Activated T-cell treated with anti-CD3 and anti-CD28 coated beads, Interleukin-2, amount 50 U/mL, for 72 hours (primary cell): ENCODE data around the gene RASA2. TPM values are rescaled to one million over a fixed set of nuclear protein-coding genes. Genes with fewer than 3 reads are reported as not detected.
"Not testable (repeated sequence)": the region's sequence is repeated elsewhere in the genome, so short reads cannot be mapped to it uniquely, and the experiment has no call there.

ENCODE experiments used
- ATAC-seq, 2 donors: fragments of 150-1000 bp; cut with Tn5 transposase; replicated peaks in 1 of 2; 2 replicates each; pipeline ENCODE4 v1.10.0; 2021; ENCODE audit warnings: moderate library complexity in 2 of 2, mild to moderate bottlenecking in 1 of 2
- DNase-seq, 2 donors: peaks; one replicate each; pipeline ENCODE4 v3.0.0; 2021 to 2022; ENCODE audit warnings: mixed read lengths in 1 of 2
- H3K27ac Mint-ChIP-seq: one replicate; pipeline ENCODE4 v1.8.0; 2022; ENCODE audit warnings: mild to moderate bottlenecking, moderate library complexity, mixed read lengths
- H3K27me3 Mint-ChIP-seq: one replicate; pipeline ENCODE4 v1.8.0; 2022; ENCODE audit warnings: low read depth, mixed read lengths
- H3K36me3 Mint-ChIP-seq, 2 donors: one replicate each; pipeline ENCODE4 v1.8.0; 2022; ENCODE audit warnings: mixed read lengths in 2 of 2, mild to moderate bottlenecking in 1 of 2; ENCODE audit not compliant: insufficient read depth in 2 of 2
- H3K4me1 Mint-ChIP-seq: one replicate; pipeline ENCODE4 v1.8.0; 2022; ENCODE audit warnings: low read depth, mixed read lengths
- H3K4me3 Mint-ChIP-seq, 2 donors: one replicate each; pipeline ENCODE4 v1.8.0; 2022; ENCODE audit warnings: mild to moderate bottlenecking in 2 of 2, mixed read lengths in 2 of 2, moderate library complexity in 2 of 2
- H3K9me3 Mint-ChIP-seq, 2 donors: one replicate each; pipeline ENCODE4 v1.8.0; 2022; ENCODE audit warnings: mixed read lengths in 2 of 2
- total RNA-seq, 2 donors: library from RNA; stranded (reverse); gene quantifications; one replicate each; pipeline ENCODE4 v1.2.3, GENCODE V29; 2022

RASA2 gene
- total RNA-seq, 2 donors from 2014 or later, result 34.4 to 37.3 TPM

DNA sequence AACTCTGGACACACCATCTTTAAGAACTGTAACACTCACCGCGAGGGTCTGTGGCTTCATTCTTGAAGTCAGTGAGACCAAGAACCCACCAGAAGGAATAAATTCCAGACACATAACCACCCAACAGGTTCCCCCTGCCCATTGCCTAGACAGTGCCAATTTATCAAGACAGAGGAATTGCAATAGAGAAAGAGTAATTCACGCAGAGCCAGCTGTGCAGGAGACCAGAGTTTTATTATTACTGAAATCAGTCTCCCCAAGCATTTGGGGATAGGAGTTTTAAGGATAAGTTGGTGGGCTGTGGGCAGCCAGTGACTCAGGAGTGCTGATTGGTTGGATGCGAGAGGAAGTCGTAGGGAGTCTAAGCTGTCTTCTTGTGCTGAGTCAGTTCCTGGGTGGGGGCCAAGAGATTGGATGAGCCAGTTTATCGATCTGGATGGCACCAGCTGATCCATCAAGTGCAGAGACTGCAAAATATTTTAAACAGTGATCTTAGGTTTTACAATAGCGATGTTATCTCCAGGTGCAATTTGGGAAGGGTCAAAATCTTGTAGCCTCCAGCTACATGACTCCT is 142.1 kb downstream of the RASA2 start:
- H3K36me3 Mint-ChIP-seq, ATAC-seq, DNase-seq, H3K27me3 Mint-ChIP-seq, H3K9me3 Mint-ChIP-seq, H3K27ac Mint-ChIP-seq, H3K4me3 Mint-ChIP-seq, H3K4me1 Mint-ChIP-seq: not testable (repeated sequence)

DNA sequence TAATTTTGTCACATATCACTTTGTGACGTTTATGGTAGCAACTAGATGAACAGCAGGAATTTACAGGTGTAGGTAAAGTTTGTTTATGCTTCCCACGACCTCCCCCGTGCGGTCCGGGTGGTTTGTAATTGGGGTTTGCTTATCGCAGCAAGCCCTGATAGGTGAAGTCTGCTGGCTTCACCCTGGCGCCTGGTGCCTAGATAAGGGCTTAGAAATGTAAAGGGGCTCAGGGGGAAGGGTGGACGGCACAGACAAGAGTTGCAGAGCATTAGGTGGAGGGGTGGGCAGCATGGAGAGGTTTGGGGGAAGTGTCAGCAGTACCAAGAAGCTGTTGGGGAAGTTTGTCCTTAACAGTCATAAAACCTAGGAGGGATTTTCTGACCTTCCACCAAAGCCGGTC is 143.1 kb downstream of the RASA2 start:
- Mint-ChIP-seq H3K4me3 (no peak overlapping the region), H3K36me3 (peaks cover 0 to 4% of the 10 kb centered on the region in 2 donors), H3K4me1 (no peaks in the 10 kb centered on the region), H3K27ac (no peak overlapping the region), H3K9me3 (peaks cover 0 to 10% of the 10 kb centered on the region in 2 donors), H3K27me3 (no peaks in the 10 kb centered on the region)
- DNase-seq (no peak), ATAC-seq (no peak)

DNA sequence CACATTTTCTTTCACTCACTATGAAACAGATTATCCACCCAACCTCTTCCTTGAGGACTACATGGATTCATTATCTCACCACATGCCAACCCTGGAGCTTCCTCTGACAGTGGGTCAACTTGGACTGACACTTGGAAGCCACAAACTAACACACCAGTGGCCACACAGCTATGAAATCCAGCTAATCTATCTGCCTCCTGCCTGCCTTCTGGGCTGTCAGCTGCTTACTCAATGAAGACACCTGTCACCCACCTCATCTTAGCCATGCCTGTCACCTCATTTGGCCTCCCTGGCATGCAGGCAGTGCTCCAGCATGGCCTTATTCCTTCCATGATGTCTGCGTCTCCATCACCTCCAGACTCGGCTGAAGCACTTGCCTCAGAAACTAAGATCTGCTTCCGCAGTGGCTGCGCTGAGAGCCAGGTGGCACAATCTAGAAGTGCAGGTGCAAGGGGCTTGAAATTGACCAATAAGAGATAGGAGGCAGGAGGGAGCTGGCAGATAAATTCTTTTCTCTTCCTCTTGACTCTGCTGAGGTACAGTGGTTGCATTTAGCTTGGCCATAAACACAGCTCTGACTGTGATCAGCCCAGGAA is 146.1 kb downstream of the RASA2 start:
- H3K36me3 Mint-ChIP-seq, result peaks cover 0 to 4% of the 10 kb centered on the region in 2 donors
- H3K4me1 Mint-ChIP-seq, result no peaks in the 10 kb centered on the region
- H3K27ac Mint-ChIP-seq, result no peak overlapping the region
- H3K9me3 Mint-ChIP-seq, result peaks cover 0 to 10% of the 10 kb centered on the region in 2 donors
- H3K4me3 Mint-ChIP-seq, result no peak overlapping the region
- no peaks in the 10 kb centered on the region for H3K27me3 Mint-ChIP-seq
- ATAC-seq (no peak), DNase-seq (no peak)

DNA sequence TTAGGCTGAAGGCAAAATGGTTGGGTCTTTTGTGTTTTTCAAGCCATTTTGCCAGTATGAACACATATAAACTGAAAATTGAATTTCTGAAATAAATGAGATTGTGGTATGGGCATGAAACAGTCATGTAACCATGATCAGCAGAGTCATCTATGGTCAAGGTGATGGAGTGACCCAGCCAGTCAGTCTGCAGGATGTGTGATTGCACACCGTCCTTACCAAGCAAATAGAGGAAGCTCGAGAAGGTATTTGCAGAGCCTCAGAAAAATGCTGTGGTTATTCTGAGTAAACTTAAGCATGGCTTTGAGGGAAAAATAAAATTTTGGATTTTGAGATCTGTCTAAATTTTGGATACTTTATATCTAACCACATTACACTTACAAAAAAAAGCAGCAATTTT is 155.4 kb downstream of the RASA2 start:
- no peak overlapping the region for H3K4me3 Mint-ChIP-seq
- H3K4me1 Mint-ChIP-seq, result no peaks in the 10 kb centered on the region
- H3K36me3 Mint-ChIP-seq, result no peaks in the 10 kb centered on the region
- H3K27me3 Mint-ChIP-seq, result no peaks in the 10 kb centered on the region
- no peak overlapping the region for H3K27ac Mint-ChIP-seq
- no peak for DNase-seq
- H3K9me3 Mint-ChIP-seq, result no peaks in the 10 kb centered on the region
- ATAC-seq, result no peak

DNA sequence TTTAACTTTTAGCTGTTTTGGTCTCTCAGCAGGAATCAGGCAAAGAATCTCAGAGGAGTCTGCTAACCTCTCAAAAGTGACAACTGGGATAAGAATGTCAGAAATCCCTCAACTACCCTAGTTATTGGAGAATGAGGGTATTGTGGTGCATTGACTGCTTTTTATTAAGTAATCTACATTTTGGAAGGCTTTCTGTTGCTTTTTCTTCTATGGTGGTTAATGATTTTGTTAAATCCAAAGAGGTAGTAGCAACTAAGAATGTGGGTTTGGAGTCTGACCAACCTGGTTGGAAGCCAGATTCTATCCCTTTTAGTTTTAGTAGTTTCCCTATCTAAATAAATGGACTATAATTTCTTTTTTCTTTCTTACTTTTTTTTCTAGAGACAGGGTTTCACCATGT is 156.6 kb downstream of the RASA2 start:
- ATAC-seq, result no peak
- H3K4me3 Mint-ChIP-seq, result no peak overlapping the region
- H3K27ac Mint-ChIP-seq, result no peak overlapping the region
- H3K27me3 Mint-ChIP-seq, result no peaks in the 10 kb centered on the region
- DNase-seq, result no peak
- H3K9me3 Mint-ChIP-seq, result no peaks in the 10 kb centered on the region
- no peaks in the 10 kb centered on the region for H3K36me3 Mint-ChIP-seq
- H3K4me1 Mint-ChIP-seq, result no peaks in the 10 kb centered on the region

DNA sequence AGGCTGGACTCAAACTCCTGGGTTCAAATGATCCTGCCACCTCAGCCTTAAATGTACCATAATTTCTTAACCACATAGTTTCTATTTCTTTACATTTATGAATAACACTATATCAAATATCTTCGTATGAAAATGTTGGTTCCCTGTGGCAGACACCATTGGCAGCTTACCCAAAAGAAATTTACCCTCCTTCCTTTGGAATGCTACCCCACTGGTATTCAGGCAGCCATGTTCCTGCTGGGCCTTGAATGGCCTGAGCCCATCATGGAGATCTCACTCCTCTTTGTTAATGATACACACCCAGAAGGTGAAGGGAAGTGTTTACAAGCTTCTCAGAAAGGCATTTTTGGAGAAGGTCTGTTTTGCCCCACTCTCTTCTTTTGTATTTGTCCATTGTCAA is 157.0 kb downstream of the RASA2 start:
- Mint-ChIP-seq H3K36me3 (no peaks in the 10 kb centered on the region), H3K27me3 (no peaks in the 10 kb centered on the region), H3K9me3 (no peaks in the 10 kb centered on the region), H3K4me1 (no peaks in the 10 kb centered on the region), H3K4me3 (no peak overlapping the region), H3K27ac (no peak overlapping the region)
- no peak for ATAC-seq
- DNase-seq, result no peak

DNA sequence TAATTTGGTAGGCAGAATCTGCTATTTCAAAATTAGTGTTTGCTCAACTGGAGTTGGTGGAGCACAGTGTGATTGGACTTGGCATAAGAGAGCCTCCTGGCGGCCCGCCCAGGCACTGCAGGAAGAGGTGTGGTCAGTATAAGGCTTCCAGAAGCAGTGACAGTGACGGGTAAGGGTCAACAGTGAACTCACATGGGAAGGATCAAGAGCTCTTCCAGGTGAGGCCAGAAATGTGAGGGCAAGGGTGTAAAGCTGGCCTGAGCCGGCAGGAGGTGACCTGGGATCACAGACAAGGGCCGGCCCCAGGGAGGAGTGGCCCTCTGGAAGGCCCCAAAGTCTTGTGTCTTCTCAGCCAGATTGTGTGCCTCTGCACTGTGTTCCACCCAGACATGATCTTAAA is 158.1 kb downstream of the RASA2 start:
- no peaks in the 10 kb centered on the region for H3K27me3 Mint-ChIP-seq
- H3K36me3 Mint-ChIP-seq, result no peaks in the 10 kb centered on the region
- no peak overlapping the region for H3K4me3 Mint-ChIP-seq
- H3K4me1 Mint-ChIP-seq, result no peaks in the 10 kb centered on the region
- DNase-seq (peak; percentile 74 to 85), ATAC-seq (peak; percentile 81 to 92)
- no peak overlapping the region for H3K27ac Mint-ChIP-seq
- H3K9me3 Mint-ChIP-seq, result no peaks in the 10 kb centered on the region

DNA sequence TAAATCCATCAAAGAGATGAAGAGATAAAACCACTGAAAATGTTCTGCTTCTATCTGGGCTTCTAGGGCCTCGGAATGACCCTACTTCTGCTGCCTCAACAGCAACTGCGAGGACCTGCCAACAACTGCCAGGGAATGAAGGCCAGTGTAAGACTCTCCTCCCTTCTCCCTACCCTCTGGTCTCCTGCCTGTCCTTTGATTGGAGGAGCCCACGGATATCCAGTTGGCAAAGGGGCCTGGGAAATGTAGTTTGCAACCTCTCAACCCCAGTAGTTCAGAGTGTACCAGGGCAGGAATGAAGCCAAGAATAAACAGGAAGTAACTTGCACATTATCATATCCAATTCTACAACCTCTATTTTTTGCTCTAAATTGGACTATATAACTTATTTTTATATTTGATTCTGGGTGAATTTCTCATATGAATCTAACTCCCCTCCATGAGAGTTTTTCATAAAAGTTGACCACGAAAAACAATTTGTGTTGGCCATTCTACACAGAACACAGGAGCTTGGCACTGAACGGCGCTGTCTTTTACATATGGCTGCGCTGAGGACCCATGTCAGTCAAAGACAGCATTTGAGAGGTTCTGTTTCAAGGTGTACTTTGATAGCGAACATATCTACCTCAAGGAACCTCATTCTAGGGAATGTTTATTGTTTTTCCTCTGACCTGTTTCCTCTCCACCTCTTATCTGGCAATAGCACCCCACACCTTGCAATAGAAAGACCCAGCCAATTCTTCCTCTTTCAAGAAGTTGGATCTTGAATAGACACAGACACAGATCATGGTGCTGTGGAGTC is 160.1 kb downstream of the RASA2 start:
- no peaks in the 10 kb centered on the region for H3K36me3 Mint-ChIP-seq
- H3K4me1 Mint-ChIP-seq, result no peaks in the 10 kb centered on the region
- H3K27me3 Mint-ChIP-seq, result no peaks in the 10 kb centered on the region
- peak in 1 of 2 donors; percentile 32 for ATAC-seq
- no peak overlapping the region for H3K27ac Mint-ChIP-seq
- no peak for DNase-seq
- H3K9me3 Mint-ChIP-seq, result no peaks in the 10 kb centered on the region
- no peak overlapping the region for H3K4me3 Mint-ChIP-seq

DNA sequence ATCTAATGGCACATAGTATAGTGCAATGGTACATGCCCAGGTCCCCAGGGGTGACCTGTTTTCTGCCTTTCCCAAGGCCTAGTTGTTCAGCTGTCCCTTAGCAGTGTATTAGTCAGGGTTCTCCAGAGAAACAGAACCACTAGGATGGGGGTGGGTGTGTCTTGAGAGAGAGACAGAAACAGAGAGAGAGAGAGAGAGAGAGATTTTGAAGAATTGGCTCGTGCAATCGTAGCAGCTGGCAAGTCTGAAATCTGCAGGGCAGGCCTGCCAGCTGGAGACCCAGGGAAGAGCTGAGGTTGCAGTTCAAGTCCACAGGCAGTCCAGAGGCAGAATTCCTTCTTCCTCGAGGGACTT is 160.7 kb downstream of the RASA2 start:
- no peaks in the 10 kb centered on the region for H3K27me3 Mint-ChIP-seq
- ATAC-seq, result no peak

DNA sequence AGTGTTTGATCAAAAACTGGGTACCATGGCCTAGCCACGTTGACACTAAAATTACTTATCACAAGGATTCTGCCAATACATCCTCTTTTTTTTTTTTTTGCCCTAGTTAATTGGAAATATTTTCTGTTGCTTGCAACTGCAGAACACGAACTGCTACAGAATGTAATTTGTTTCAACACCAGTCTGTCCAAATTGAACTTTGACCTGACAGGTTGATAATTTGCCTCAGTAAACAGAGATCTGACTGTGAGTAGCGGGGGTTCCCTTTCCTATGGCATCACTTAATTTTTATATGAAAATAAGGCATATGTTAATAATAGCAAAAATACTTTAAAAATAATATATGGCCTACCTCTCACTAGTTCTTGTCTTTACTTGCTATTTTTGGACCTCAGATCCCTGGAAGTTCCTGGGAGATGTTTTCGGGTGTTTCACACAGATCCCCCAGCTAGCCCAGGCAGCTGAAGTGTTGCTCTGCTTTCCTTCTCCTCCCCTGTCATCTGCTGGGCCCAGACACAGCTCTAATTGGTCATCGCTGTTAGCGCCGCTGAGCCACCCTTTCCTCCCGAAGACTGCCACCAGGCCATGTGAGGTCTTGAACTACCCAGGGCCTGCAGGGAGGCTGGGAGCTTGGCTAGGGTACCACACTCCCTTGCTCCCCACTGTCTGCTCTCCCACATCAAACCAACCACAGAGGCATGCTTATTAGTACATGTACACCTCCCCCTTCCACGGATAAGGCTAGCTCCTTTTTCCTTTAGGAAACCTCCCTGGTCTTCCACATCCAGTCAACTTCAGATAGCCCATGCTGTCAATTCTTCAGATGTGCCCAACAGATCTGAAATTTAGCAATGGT is 161.5 kb downstream of the RASA2 start:
- Mint-ChIP-seq H3K4me3 (no peak overlapping the region), H3K27ac (no peak overlapping the region), H3K36me3 (no peaks in the 10 kb centered on the region), H3K9me3 (no peaks in the 10 kb centered on the region), H3K4me1 (no peaks in the 10 kb centered on the region), H3K27me3 (no peaks in the 10 kb centered on the region)
- no peak for ATAC-seq
- no peak for DNase-seq

More for the DNA sequence above, 160.7 kb downstream of the RASA2 start:
- no peaks in the 10 kb centered on the region for H3K36me3 Mint-ChIP-seq
- no peak overlapping the region for H3K4me3 Mint-ChIP-seq
- H3K27ac Mint-ChIP-seq, result no peak overlapping the region
- no peak for DNase-seq
- no peaks in the 10 kb centered on the region for H3K9me3 Mint-ChIP-seq
- no peaks in the 10 kb centered on the region for H3K4me1 Mint-ChIP-seq

DNA sequence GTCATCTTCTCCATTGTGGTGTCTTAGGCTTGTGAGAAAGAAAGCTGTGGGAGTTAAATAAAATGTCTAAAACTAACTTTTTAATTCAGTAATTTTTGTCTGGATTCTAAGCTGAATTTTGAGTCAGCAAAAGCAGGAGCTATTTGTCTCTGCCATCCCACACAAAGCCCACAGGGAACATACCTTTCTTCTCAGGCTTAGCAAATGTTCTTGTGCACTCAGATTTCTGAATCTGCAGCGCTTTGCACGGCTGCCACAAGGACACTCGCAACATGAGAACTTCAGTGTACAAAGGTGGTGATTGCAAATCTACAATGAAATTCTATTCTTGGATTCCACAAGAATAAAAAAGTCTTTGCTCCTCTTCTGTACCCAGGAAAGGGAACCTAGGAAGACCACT is 163.0 kb downstream of the RASA2 start:
- Mint-ChIP-seq H3K4me1 (no peaks in the 10 kb centered on the region), H3K36me3 (no peaks in the 10 kb centered on the region), H3K9me3 (no peaks in the 10 kb centered on the region), H3K27me3 (no peaks in the 10 kb centered on the region), H3K4me3 (no peak overlapping the region), H3K27ac (no peak overlapping the region)
- no peak for ATAC-seq
- no peak for DNase-seq

DNA sequence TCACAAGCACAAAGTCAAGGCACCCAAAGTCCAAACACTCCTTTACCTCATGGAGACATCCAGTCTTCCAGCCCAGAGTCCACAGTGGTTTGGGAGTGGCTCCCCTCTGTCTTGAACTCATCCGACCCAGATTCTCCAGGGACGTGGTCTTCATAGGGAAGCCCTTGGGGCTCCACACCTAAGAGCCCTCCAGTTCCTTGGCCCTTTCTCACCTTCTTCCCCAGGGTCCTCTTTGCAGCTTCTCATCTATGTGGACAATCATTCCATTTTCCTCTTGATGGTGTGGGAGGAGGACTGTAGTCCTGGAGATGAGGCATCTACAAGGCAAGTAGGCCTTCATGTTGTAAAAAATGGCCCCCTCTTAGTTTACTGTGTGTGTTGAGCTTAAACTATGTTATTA is 164.0 kb downstream of the RASA2 start:
- H3K4me3 Mint-ChIP-seq, result no peak overlapping the region
- H3K4me1 Mint-ChIP-seq, result no peaks in the 10 kb centered on the region
- H3K9me3 Mint-ChIP-seq, result peaks cover 0 to 1% of the 10 kb centered on the region in 2 donors
- DNase-seq (no peak), ATAC-seq (no peak)
- H3K27ac Mint-ChIP-seq, result no peak overlapping the region
- no peaks in the 10 kb centered on the region for H3K27me3 Mint-ChIP-seq
- no peaks in the 10 kb centered on the region for H3K36me3 Mint-ChIP-seq

DNA sequence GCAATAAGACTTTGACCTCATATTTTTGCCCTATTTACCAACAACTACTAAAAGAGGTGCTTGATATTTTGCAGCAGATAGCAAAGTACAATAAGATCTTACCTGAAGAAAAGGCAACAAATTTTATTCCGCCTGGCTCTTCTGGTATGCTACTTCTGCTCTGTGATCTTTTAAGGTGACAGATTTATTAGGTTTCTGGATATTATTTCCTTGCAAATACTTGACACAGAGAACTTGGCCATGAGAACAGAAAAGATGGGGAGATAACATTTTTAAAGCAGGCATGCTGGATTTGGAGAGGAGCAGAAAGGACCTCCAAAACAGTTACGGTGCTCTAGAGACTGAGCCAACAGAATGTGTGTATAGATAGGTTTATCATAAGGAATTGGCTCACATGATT is 164.6 kb downstream of the RASA2 start:
- H3K4me1 Mint-ChIP-seq, result no peaks in the 10 kb centered on the region
- ATAC-seq, result no peak
- no peak for DNase-seq
- no peaks in the 10 kb centered on the region for H3K27me3 Mint-ChIP-seq
- H3K4me3 Mint-ChIP-seq, result no peak overlapping the region
- H3K36me3 Mint-ChIP-seq, result no peaks in the 10 kb centered on the region
- peaks cover 0 to 1% of the 10 kb centered on the region in 2 donors for H3K9me3 Mint-ChIP-seq
- H3K27ac Mint-ChIP-seq, result no peak overlapping the region
